Left ventricle myocardium inferior (tissue), 1 donor: ENCODE data around the gene PPP2R2D. TPM values are rescaled to one million over a fixed set of nuclear protein-coding genes. Genes with fewer than 3 reads are reported as not detected.

Source experiments
- DNase-seq: peaks from one replicate; pipeline ENCODE4 v3.0.0-alpha.2; 2020
- H3K27ac ChIP-seq: fragments of 200-600 bp; replicated peaks from 2 replicates; pipeline ENCODE4 v1.8.0; 2021
- H3K27me3 ChIP-seq: fragments of 200-600 bp; 2 replicates; pipeline ENCODE4 v1.8.0; 2021; ENCODE audit warnings: low read depth
- H3K36me3 ChIP-seq: fragments of 200-600 bp; 2 replicates; pipeline ENCODE4 v1.8.0; 2021
- H3K4me1 ChIP-seq: fragments of 200-600 bp; 2 replicates; pipeline ENCODE4 v1.8.0; 2021
- H3K4me3 ChIP-seq: fragments of 200-600 bp; 2 replicates; pipeline ENCODE4 v1.8.0; 2021; ENCODE audit warnings: mild to moderate bottlenecking, moderate library complexity
- H3K9me3 ChIP-seq: fragments of 200-600 bp; replicated peaks from 2 replicates; pipeline ENCODE4 v1.8.0; 2021
- CTCF ChIP-seq: fragments of 200-600 bp; IDR thresholded peaks from 2 replicates; pipeline ENCODE4 v1.8.0; 2021; ENCODE audit warnings: antibody characterized with exemption, mild to moderate bottlenecking, borderline replicate concordance
- intact Hi-C: fragments of 100-400 bp; cut with micrococcal nuclease; formaldehyde crosslinking; loops from one replicate; pipeline ENCODE4 v1.11.0; 2022
- total RNA-seq: library from RNA; stranded (reverse); fragmentation: NEBNext Ultra II Directional; extraction: Animal tissue kit (Norgen Biotek cat#: 25700); gene quantifications from one replicate; pipeline ENCODE4 v1.2.1, GENCODE V29; 2021
- donor health status: DM: no; HTN: yes; CAD: no; lungs with severe emphysema.

The PPP2R2D gene
- total RNA-seq, 1 donor from 2014 or later: 38.2 TPM

GRCh38 chr10:131875501-131875900, 25.3 kb upstream of the PPP2R2D start:
- intact Hi-C loops: no loop called here

GRCh38 chr10:131876017-131876416, 24.8 kb upstream of the PPP2R2D start:
- intact Hi-C loops: no loop called here
- TF ChIP-seq CTCF: no peak
- Histone ChIP-seq H3K27ac (no peak overlapping the region), H3K27me3 (peaks cover 59% of the 10 kb centered on the region), H3K36me3 (no peaks in the 10 kb centered on the region), H3K4me1 (peaks cover 7% of the 10 kb centered on the region), H3K4me3 (no peak overlapping the region), H3K9me3 (no peaks in the 10 kb centered on the region)
- no peak for DNase-seq

More at GRCh38 chr10:131875501-131875900, 25.3 kb upstream of the PPP2R2D start:
- Histone ChIP-seq H3K4me3 (no peak overlapping the region), H3K9me3 (no peaks in the 10 kb centered on the region), H3K36me3 (no peaks in the 10 kb centered on the region), H3K4me1 (peaks cover 7% of the 10 kb centered on the region), H3K27ac (no peak overlapping the region), H3K27me3 (peaks cover 64% of the 10 kb centered on the region)
- DNase-seq: no peak
- no peak for TF ChIP-seq CTCF

DNA sequence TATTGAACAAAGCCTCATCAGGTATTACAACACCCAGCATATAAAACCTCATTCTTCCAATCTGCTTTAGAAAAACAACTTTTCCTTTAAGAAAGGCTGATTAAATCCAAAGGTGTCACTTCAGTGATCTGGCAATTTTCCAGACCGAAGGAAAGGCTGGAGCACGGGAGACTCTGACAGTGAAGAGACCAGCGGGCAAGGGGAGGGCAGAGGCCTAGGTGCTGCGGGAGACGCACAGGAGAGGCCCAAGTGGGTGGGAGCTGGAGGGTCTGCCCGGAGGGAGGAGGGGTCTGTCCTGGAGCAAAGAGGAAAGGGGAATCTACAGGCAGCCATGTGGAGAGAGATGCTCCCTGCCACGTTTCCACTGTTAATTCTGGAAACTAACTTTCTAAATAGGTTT, 24.3 kb upstream of the PPP2R2D start:
- Histone ChIP-seq H3K9me3 (no peaks in the 10 kb centered on the region), H3K27me3 (peaks cover 54% of the 10 kb centered on the region), H3K4me3 (no peak overlapping the region), H3K36me3 (no peaks in the 10 kb centered on the region), H3K4me1 (peaks cover 7% of the 10 kb centered on the region), H3K27ac (no peak overlapping the region)
- intact Hi-C loops: no loop called here
- DNase-seq: no peak
- TF ChIP-seq CTCF: no peak

DNA sequence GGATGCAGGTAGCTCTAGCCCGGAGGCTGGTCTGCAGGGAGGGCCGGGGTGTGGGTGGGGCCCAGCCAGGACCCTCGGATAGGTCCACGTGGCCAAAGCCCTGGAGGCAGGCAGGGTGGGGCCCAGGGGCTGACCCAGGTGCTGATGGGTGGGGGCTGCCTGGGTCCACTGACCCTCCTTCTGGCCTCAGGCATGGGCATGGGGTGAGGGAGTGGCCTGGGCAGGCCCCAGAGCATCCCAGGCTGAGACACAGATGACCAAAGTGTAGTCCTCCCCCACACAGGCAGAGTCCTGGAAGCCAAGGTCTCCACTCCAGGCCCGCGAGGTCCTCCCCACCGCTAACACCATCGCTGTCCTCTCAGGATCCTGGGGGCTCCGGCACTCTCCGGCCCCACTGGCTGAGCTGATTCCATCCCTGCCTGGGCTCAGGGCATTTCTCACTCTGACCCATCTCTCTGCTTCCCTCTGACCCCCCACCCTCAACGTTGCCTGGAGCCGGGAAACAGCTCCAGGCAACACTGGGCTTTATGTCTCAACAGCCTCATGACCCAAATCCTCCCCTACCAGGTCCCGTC, 20.7 kb upstream of the PPP2R2D start:
- no peak overlapping the region for H3K4me3 ChIP-seq
- intact Hi-C loops: no loop called here
- TF ChIP-seq CTCF: no peak

GRCh38 chr10:131881104-131881880, 19.5 kb upstream of the PPP2R2D start:
- no peak for DNase-seq
- H3K27me3 ChIP-seq: peaks cover 24% of the 10 kb centered on the region
- H3K4me3 ChIP-seq: no peak overlapping the region
- H3K4me1 ChIP-seq: peaks cover 8% of the 10 kb centered on the region
- intact Hi-C loops: no loop called here
- TF ChIP-seq CTCF: no peak
- no peaks in the 10 kb centered on the region for H3K9me3 ChIP-seq
- H3K36me3 ChIP-seq: no peaks in the 10 kb centered on the region
- no peak overlapping the region for H3K27ac ChIP-seq

More for the DNA sequence above, 20.7 kb upstream of the PPP2R2D start:
- DNase-seq: no peak
- no peak overlapping the region for H3K27ac ChIP-seq
- peaks cover 24% of the 10 kb centered on the region for H3K27me3 ChIP-seq
- peaks cover 2% of the 10 kb centered on the region for H3K4me1 ChIP-seq
- no peaks in the 10 kb centered on the region for H3K9me3 ChIP-seq
- no peaks in the 10 kb centered on the region for H3K36me3 ChIP-seq
